ENCODE results near the gene MAT1A. TPM values are rescaled to one million over a fixed set of nuclear protein-coding genes. Genes with fewer than 3 reads are reported as not detected.

The MAT1A gene
- total RNA-seq, 1 experiment from 2014 or later, result 1.5 TPM

- Histone ChIP-seq H3K27ac (ENCODE audit: low read length) (no peak overlapping the region), H3K9me3 (ENCODE audit: control insufficient read depth, insufficient read depth, low read depth, low read length) (no peaks in the 10 kb centered on the region), H3K4me1 (ENCODE audit: control insufficient read depth, insufficient read depth, low read length) (0 out of 2 replicates have a peak, but pooled peaks cover 2% of the 10 kb centered on the region), H3K4me3 (ENCODE audit: low read depth in 2 of 2, low read length in 2 of 2) (no peak overlapping the region), H3K27me3 (ENCODE audit: control insufficient read depth, insufficient read depth, low read length) (peaks cover 17% of the 10 kb centered on the region; the same call in 1 of the 2 replicates), H3K36me3 (ENCODE audit: control insufficient read depth, insufficient read depth, low read length) (no peaks in the 10 kb centered on the region)
- in situ Hi-C loops (cut with HindIII; ENCODE audit: low pct_unique_long_range_greater_than_20kb, low sequenced_read_pairs), result no loop called here
- ATAC-seq (no peak), DNase-seq (ENCODE audit: low read depth, low spot score) (no peak)
- intact Hi-C loops (cut with micrococcal nuclease; ENCODE audit: unreplicated experiment), result no loop called here
- ChIA-PET POLR2A (no interaction called here), CTCF (interaction anchor here (0.6 kb wide), 1 partner anchor 232 kb away, joined by 3 read pairs; no protein-coding TSS in a partner anchor)
- TF ChIP-seq SIN3A (IDR thresholded peaks at IDR 0.05; ENCODE audit: borderline replicate concordance, insufficient read depth, low read depth, low read length) (no peak), TCF7L2 (IDR thresholded peaks at IDR 0.05; ENCODE audit: low read depth, low read length) (no peak), CTCF (IDR thresholded peaks at IDR 0.05) (no peak), REST (IDR thresholded peaks at IDR 0.05; ENCODE audit: insufficient read depth in 1 of 2, low read depth in 2 of 2, low read length in 1 of 2) (no peak), POLR2AphosphoS5 (IDR thresholded peaks at IDR 0.05; ENCODE audit: low read depth, low read length) (no peak)
- no TSS peak for BruUV-seq (replicated peaks)
Observed at GRCh38 chr10:80290474-80291220, 1.2 kb upstream of the MAT1A start.

GRCh38 chr10:80288849-80289248 is 609 bp downstream of the MAT1A start:
- POLR2A ChIA-PET, result no interaction called here
- H3K4me3 ChIP-seq (ENCODE audit: low read depth in 2 of 2, low read length in 2 of 2), result no peak overlapping the region
- BruUV-seq (replicated peaks), result no TSS peak

More at GRCh38 chr10:80288849-80289248, 609 bp downstream of the MAT1A start:
- Histone ChIP-seq H3K27me3 (ENCODE audit: control insufficient read depth, insufficient read depth, low read length) (peaks cover 16% of the 10 kb centered on the region; the same call in 1 of the 2 replicates), H3K36me3 (ENCODE audit: control insufficient read depth, insufficient read depth, low read length) (no peaks in the 10 kb centered on the region), H3K27ac (ENCODE audit: low read length) (no peak overlapping the region), H3K4me1 (ENCODE audit: control insufficient read depth, insufficient read depth, low read length) (0 out of 2 replicates have a peak, but pooled peaks cover 2% of the 10 kb centered on the region), H3K9me3 (ENCODE audit: control insufficient read depth, insufficient read depth, low read depth, low read length) (no peaks in the 10 kb centered on the region)
- CTCF ChIA-PET, result no interaction called here
- in situ Hi-C loops (cut with HindIII; ENCODE audit: low pct_unique_long_range_greater_than_20kb, low sequenced_read_pairs), result no loop called here
- no peak for ATAC-seq
- DNase-seq (ENCODE audit: low read depth, low spot score), result no peak
- no peak for TF ChIP-seq POLR2AphosphoS5 (IDR thresholded peaks at IDR 0.05; ENCODE audit: low read depth, low read length)
- no peak for TF ChIP-seq CTCF (IDR thresholded peaks at IDR 0.05)
- no peak for TF ChIP-seq SIN3A (IDR thresholded peaks at IDR 0.05; ENCODE audit: borderline replicate concordance, insufficient read depth, low read depth, low read length)
- no peak for TF ChIP-seq TCF7L2 (IDR thresholded peaks at IDR 0.05; ENCODE audit: low read depth, low read length)
- no peak for TF ChIP-seq REST (IDR thresholded peaks at IDR 0.05; ENCODE audit: insufficient read depth in 1 of 2, low read depth in 2 of 2, low read length in 1 of 2)
- intact Hi-C loops (cut with micrococcal nuclease; ENCODE audit: unreplicated experiment), result no loop called here

All from Panc1 (cell line).